Measurements from ENCODE around the gene REM2.

REM2 gene

DNA sequence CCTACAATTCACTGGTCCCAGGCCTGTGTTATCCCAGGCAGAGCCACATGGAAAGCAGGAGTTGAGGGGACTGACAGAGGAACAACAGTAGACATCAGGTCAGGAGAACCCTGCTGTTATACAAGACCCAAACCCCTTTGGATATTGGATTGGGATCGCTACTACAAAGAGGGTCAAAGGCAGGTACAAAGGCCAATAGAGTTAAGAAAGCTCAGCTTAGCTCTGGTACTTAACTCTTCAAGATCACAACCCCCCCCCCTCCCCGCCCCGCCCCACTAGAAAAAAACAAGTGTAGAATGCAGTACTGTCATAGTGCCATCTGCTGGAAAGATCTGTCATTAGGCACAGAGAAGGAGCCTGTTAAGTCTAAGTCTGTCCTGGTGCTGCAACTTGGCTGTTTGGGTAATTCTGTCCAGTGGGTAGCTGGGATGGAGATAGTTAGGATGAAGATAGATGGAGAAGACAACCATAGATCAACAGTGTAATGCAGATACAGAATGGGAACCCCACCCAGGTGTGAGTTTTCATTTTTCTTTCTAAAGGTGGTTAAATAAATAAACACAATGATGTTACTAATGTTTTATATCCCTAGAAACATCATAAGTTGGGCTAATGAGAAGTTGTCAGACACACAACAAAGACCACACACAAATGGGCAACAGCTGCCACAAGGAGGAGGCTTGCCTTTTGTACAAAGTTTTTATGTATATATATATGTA, 17.2 kb downstream of the REM2 start:
- H3K9ac ChIP-seq: no peak overlapping the region
- H3K4me1 ChIP-seq: no peaks in the 10 kb centered on the region
- no peak overlapping the region for H2AFZ ChIP-seq
- H3K9me3 ChIP-seq (ENCODE audit: control insufficient read depth, low read length): no peaks in the 10 kb centered on the region
- H3K27me3 ChIP-seq (ENCODE audit: control insufficient read depth, insufficient read depth, low read length): no peaks in the 10 kb centered on the region
- no peak overlapping the region for H3K4me3 ChIP-seq (ENCODE audit: low read depth, low read length)
- H3K27ac ChIP-seq: no peak overlapping the region
- peaks cover 7% of the 10 kb centered on the region for H3K79me2 ChIP-seq
- no peak overlapping the region for H3K4me2 ChIP-seq (ENCODE audit: low read length)
- peak; percentile 64 for TF ChIP-seq CTCF (IDR thresholded peaks at IDR 0.05)
- H3K36me3 ChIP-seq (ENCODE audit: control insufficient read depth, insufficient read depth, low read length): no peaks in the 10 kb centered on the region

GRCh38 chr14:22901799-22902198, 18.8 kb downstream of the REM2 start:
- H3K4me2 ChIP-seq (ENCODE audit: low read length): no peak overlapping the region
- H3K27me3 ChIP-seq (ENCODE audit: control insufficient read depth, insufficient read depth, low read length): no peaks in the 10 kb centered on the region
- H3K9ac ChIP-seq: no peak overlapping the region
- H3K4me1 ChIP-seq: no peaks in the 10 kb centered on the region
- H3K4me3 ChIP-seq (ENCODE audit: low read depth, low read length): no peak overlapping the region
- H3K79me2 ChIP-seq: peaks cover 14% of the 10 kb centered on the region
- no peaks in the 10 kb centered on the region for H3K9me3 ChIP-seq (ENCODE audit: control insufficient read depth, low read length)
- H3K36me3 ChIP-seq (ENCODE audit: control insufficient read depth, insufficient read depth, low read length): no peaks in the 10 kb centered on the region
- H3K27ac ChIP-seq: no peak overlapping the region
- no peak for TF ChIP-seq CTCF (IDR thresholded peaks at IDR 0.05)
- H2AFZ ChIP-seq: no peak overlapping the region

GRCh38 chr14:22903742-22904087, 20.7 kb downstream of the REM2 start:
- no peaks in the 10 kb centered on the region for H3K9me3 ChIP-seq (ENCODE audit: control insufficient read depth, low read length)
- no peak overlapping the region for H3K4me3 ChIP-seq (ENCODE audit: low read depth, low read length)
- no peak overlapping the region for H3K4me2 ChIP-seq (ENCODE audit: low read length)
- H3K9ac ChIP-seq: no peak overlapping the region
- H2AFZ ChIP-seq: no peak overlapping the region
- no peaks in the 10 kb centered on the region for H3K4me1 ChIP-seq
- H3K27me3 ChIP-seq (ENCODE audit: control insufficient read depth, insufficient read depth, low read length): no peaks in the 10 kb centered on the region
- H3K36me3 ChIP-seq (ENCODE audit: control insufficient read depth, insufficient read depth, low read length): no peaks in the 10 kb centered on the region
- TF ChIP-seq CTCF (IDR thresholded peaks at IDR 0.05): no peak
- peak overlapping the region; percentile 9 for H3K27ac ChIP-seq
- peaks cover 17% of the 10 kb centered on the region for H3K79me2 ChIP-seq

DNA sequence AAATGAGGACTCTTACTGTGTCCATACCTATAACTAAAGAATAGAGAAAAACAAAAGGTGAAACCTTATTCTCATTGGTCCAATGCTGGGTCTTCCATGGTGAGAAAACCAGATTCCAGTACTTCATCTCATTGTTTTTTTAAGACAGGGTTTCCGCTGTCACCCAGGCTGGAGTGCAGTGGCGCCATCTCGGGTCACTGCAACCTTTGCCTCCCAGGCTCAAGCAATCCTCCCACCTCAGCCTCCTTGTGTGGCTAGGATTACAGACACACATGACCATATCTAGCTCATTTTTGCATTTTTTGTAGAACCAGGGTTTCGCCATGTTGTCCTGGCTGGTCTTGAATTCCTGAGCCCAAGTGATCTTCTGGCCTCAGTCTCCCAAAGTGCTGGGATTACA, 22.6 kb downstream of the REM2 start:
- Histone ChIP-seq H3K27ac (no peak overlapping the region), H3K27me3 (ENCODE audit: control insufficient read depth, insufficient read depth, low read length) (no peaks in the 10 kb centered on the region), H3K36me3 (ENCODE audit: control insufficient read depth, insufficient read depth, low read length) (no peaks in the 10 kb centered on the region), H3K4me3 (ENCODE audit: low read depth, low read length) (no peak overlapping the region), H3K4me2 (ENCODE audit: low read length) (no peak overlapping the region), H3K9me3 (ENCODE audit: control insufficient read depth, low read length) (no peaks in the 10 kb centered on the region), H3K9ac (no peak overlapping the region), H2AFZ (no peak overlapping the region), H3K79me2 (peaks cover 20% of the 10 kb centered on the region), H3K4me1 (no peaks in the 10 kb centered on the region)
- TF ChIP-seq CTCF (IDR thresholded peaks at IDR 0.05): no peak

- Histone ChIP-seq H3K79me2 (peaks cover 24% of the 10 kb centered on the region), H3K9me3 (ENCODE audit: control insufficient read depth, low read length) (no peaks in the 10 kb centered on the region), H3K36me3 (ENCODE audit: control insufficient read depth, insufficient read depth, low read length) (no peaks in the 10 kb centered on the region), H3K4me2 (ENCODE audit: low read length) (no peak overlapping the region), H3K4me1 (no peaks in the 10 kb centered on the region), H3K4me3 (ENCODE audit: low read depth, low read length) (no peak overlapping the region), H2AFZ (no peak overlapping the region), H3K27ac (no peak overlapping the region), H3K9ac (no peak overlapping the region), H3K27me3 (ENCODE audit: control insufficient read depth, insufficient read depth, low read length) (no peaks in the 10 kb centered on the region)
- no peak for TF ChIP-seq CTCF (IDR thresholded peaks at IDR 0.05)
Observed at GRCh38 chr14:22906073-22906472, 23.1 kb downstream of the REM2 start.
